Measurements from ENCODE around the gene OSM.

The OSM gene

GRCh38 chr22:30297276-30297990 lies 30.8 kb upstream of the OSM start:
- DNase-seq = no peak

DNA sequence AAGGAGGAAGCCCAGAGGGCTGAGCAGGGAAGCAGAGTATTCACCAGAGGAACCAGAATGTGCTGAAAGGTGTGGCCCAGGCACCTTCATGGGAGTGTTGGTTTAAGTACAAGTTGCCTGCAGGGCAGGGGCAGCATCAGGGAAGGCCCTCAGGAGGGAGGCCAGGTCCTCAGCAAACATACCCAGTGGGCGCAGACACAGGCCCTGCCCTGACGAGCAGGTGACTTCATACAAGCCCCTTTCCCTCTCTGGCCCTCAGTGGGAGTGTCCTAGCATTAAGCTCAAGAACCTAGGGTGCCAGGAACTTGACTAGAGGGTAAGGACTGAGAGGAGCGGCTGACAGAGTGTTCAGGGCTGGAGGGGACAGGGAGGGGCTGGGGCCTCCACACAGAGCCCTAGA lies 30.2 kb upstream of the OSM start:
- DNase-seq = no peak

GRCh38 chr22:30296324-30296723 lies 29.7 kb upstream of the OSM start:
- DNase-seq = no peak

DNA sequence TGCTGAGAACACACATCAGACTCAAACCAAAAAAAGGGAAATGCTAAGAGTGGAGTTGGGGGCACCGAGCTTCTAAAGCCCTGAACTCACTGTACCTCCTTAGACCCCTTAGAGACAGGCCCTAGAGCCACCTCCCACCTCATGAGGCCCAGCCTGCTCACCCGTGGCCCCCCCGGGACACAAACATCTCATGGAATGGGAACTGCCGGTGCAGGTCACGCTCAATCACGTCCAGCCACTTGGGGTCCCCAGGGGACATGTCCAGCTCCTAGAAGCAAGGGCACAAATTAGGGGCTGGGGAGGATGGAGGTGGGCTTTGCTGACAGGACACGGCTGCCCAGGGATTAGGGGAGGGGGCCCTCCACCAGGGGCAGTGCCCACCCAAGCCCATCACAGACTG lies 28.9 kb upstream of the OSM start:
- no peak for DNase-seq

- DNase-seq = no peak
Measured at GRCh38 chr22:30294830-30295229, 28.2 kb upstream of the OSM start.

- no peak for DNase-seq
Measured at GRCh38 chr22:30294066-30294465, 27.4 kb upstream of the OSM start.

DNA sequence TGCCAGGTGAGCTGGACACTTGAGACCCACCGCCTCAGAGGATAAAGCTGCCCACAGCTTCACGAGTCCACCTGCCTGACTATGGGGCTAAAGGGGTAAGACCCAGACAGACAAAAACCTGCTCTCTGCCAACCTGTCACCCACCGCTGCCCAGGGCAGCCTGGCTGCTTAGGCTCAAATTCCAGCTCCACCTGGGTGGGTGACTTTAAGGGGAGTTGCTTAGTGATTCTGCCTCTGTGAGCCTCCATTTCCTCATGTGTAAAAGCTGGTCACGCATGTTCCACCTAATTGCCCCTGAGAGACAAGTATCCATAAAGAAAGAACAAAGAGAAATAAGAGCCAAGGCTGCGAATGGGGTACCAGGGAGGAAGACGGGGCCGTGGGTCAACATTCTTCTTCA lies 26.4 kb upstream of the OSM start:
- DNase-seq = no peak

DNA sequence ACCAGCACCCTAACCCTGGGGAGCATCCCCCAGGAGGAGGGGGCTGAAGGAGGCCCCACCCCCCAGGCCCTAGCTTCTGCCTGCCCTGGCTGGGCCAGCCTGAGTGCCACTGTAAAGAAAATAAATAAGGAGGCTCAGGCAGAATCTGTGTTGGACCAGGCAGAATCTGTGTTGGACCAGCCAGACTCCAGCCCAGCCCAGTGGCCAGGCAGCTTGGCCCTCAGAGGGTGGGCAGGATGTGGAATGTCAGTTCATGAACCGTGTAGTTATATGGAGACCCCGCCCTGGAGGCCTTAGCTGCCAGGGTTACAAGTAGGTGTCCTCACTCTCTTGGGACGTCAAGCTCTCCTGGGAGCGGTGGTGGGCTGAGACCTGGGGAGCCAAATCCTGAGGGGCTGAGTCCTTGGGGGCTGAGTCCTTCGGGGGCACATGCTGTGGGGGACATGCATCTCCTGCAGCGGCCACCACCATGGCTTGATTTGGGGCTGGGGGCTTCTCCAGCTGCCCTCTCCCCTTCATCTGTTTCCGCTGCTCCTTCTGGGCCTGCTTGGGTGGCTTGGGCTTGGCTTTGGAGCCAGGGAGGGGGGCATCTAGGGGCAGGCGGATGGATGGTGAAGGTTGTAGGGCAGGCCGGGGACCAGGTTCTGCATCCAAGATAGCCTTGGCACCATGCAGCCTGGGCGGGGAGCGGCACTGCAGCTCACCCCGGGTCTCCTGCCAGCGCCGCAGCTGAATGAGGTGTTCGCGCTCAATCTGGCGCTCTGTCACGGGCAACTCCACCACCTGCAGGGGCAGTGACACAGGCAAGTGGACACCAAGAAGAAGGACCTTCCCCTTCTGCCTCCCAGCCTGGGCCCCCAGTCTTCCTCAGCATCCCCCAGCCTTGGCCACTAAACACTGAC lies 25.7 kb upstream of the OSM start:
- no peak for DNase-seq

GRCh38 chr22:30291058-30291892 lies 24.6 kb upstream of the OSM start:
- no peak for DNase-seq

DNA sequence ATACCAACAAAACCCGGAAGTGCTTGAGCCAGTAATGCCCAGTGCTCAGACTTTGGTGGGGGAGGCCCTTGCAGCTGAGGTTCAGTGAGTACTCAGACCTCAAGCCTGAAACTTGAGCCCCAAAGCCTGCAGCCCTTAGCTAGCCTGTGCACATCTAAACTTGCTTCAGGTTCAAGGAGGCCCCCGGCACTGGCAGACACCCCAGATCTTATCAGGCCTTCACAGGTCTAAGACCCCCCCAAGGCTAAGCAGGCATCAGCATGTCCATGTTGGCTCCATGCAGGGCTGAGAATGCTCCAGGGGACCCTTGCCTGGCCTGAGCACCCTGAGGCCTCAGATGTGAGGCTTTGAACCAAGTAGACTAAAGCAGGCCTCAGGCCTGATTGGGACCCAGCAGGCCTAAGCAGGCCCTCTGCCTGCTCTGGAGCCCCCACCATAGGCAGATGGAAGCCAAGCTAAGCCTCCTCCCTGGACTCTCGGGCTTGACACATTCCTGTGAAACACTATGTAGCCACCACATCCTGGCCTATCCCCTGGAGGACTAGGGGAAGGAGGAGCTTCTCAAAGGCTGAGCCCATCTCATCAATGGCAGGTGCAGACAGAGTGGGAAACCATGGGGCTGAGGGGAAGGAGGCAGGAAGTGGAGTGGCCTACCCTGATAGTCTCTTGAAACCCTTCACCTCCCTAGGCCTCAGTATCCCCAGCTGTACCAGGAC lies 23.8 kb upstream of the OSM start:
- peak in 1 of 2 experiments; percentile 13 for DNase-seq

DNA sequence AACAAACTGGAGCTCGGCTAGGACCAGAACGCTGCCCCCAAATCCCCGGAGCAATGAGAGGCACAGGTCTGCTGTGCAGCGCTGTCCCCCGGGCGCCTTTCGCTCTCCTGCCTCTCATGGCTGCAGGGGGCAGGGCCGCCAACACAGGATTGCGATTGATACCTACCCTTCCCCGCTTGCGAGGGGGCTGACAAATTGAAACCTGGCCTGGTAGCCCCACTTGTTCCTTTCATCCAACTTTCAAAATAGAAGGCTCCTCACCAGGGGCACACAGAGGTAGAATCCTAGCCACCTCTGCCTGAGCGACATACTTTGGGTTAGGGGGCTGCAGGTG lies 23.3 kb upstream of the OSM start:
- DNase-seq = no peak

DNA sequence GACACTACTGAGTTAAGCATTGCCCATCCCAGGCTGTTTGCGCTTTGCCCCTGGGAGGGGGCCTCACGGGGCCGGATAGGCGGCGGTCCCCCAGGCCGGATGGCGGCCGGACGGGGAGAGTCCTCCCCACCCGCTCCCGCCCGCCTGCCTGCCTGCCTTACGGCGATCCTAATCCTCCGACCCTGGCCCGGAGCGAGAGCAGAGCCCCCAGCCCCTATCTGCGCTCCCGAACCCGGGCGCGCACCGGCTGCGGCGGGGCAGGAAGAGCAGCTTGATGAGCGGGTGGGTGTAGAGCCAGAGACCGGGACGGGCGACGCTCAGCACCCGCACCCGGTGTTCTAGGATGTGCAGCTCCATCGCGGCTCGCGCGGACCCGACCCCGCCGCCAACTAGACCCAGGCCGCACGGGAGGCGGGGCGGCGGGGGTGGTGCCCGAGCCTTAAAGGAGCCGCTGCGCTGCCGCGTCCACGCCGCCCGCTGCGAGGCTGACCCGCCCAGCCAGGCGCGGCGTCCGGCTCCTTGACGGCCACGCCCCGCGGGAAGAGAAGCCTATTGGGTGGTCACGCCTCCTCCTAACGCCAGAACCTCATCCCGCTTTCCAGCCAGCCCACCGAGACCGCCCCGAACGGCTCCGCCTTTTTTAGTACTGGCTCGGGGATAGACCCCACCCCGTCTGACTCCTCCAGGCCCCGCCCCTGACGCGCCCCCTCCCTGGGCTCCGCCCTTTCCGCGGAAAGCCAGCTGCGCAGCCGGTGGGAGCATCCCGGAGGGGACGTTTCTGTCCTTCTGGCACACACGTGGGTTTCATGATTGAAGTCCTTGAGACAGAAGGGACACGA lies 22.7 kb upstream of the OSM start, which contains the start of gene CASTOR1:
CASTOR1 (minus strand) TSS at position 365 of the 839 bp plus-strand sequence; CDS start at position 357, 8 bp downstream.
- peak; percentile 85 to 94 for DNase-seq

DNA sequence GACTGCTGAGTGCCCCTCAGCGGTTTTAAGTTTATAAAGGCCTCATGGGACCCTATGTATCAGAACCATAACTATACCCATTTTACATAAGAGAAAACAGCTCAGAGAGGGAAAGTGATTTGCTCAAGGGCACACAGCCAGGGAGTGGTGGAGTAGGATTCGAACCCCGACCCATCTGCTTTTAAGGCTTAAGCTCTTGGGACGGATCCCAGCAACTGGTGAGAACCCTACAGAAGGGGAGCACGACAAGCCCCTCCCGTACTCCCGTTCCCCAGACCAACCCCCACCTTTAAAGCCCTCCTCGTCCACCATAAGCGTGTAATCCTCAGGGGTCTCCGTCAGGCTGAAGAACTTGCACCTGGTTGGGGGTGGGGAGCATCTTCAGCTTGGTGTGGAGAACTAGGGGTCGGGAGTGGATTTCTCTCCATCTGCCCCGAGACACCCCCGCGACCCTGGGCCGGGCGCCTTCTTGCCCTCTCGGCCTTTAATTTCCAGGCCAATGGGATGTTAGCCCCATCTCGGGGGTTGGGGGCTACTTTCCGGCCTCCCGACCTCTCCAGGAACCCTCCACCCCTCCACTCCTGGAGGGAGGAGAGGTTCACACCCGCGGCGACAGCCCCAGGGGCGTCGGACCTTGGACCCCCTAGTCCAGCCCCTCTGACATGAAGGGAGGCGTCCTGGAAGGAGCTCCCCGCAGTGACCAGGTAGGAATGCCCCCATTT lies 21.9 kb upstream of the OSM start:
- DNase-seq = no peak

- DNase-seq = peak; percentile 55 to 83
Measured at GRCh38 chr22:30287648-30288418, 21.2 kb upstream of the OSM start.

- peak in 1 of 2 experiments; percentile 69 for DNase-seq
Measured at GRCh38 chr22:30286813-30287647, 20.4 kb upstream of the OSM start.

GRCh38 chr22:30286331-30286730 lies 19.7 kb upstream of the OSM start:
- DNase-seq = no peak

GRCh38 chr22:30285846-30286200 lies 19.2 kb upstream of the OSM start:
- no peak for DNase-seq

DNA sequence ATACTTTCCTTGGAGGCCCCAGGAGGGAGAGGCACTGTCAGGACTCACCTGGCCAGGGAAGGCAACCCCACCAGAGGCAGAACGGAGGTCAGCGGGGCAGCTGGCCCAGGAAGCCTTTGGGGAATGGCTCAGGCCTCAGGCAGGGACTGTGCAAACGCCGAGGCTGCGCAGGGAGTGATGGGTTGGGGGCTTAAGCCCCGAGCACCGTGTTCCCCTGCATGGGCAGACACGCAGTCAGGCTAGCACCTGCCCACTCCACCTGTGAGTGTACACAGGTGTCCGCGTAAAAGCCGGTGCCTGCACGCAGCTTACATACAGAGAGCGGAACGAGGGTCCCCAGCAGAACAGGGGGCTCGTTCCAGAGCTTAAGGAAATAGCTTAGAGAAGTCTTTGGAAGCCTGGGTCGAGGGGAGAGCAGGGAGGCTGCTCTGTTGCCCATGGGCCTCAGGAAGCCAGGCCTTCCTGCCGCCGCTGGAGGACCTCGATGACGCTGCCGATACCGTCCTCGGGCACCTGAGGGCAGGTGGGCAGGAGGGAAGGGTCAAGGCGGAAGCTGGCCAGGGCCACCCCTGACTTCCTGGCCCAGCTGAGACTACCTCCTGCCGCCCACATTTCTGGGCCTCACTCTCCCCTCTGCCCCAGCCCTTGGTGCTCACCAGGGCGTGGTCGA lies 18.7 kb upstream of the OSM start:
- DNase-seq = no peak

- no peak for DNase-seq
Measured at GRCh38 chr22:30284666-30285065, 18.0 kb upstream of the OSM start.

All from NCI-H526 (cell line).